BJ (cell line): Measurements from ENCODE around the gene FBXW11. TPM values are rescaled to one million over a fixed set of nuclear protein-coding genes. Genes with fewer than 3 reads are reported as not detected.
A peak's percentile ranks its signal among the peaks of the same experiment; 100 is the strongest.

Experiments
- CTCF ChIA-PET: fragments of 350-600 bp; formaldehyde crosslinking; extraction: SDS; loops from one replicate; lab custom pipeline; 2021; ENCODE audit warnings: antibody characterized with exemption, inconsistent platforms; lab: Yijun Ruan, JAX
- POLR2A ChIA-PET: fragments of 300-600 bp; sonication (Branson Sonifier 250); formaldehyde crosslinking; extraction: SDS; loops from one replicate; lab custom pipeline; 2021; ENCODE audit warnings: antibody characterized with exemption; lab: Charles Lee
- DNase-seq: peaks from one replicate; pipeline ENCODE4 v3.0.0-alpha.2; 2011; ENCODE audit warnings: low read depth
- H3K27me3 ChIP-seq: 2 replicates; pipeline ENCODE4 v1.6.0; 2011; ENCODE audit warnings: low read length; ENCODE audit not compliant: control insufficient read depth, insufficient read depth
- H3K36me3 ChIP-seq: 2 replicates; pipeline ENCODE4 v1.5.1; 2011; ENCODE audit warnings: low read length; ENCODE audit not compliant: control insufficient read depth, insufficient read depth
- H3K4me3 ChIP-seq: 2 replicates; pipeline ENCODE4 v1.5.1; 2011; ENCODE audit warnings: low read depth, mild to moderate bottlenecking, control low read depth, low read length
- polyA minus RNA-seq: library from RNA; depleted of rRNA, polyadenylated mRNA; stranded (reverse); fragments of >200 nt; gene quantifications from 2 replicates; pipeline ENCODE4 v1.2.3, GENCODE V29; 2011; rRNA and poly(A)+ RNA removed
- polyA plus RNA-seq: library from polyadenylated mRNA; depleted of rRNA; stranded (reverse); fragments of >200 nt; gene quantifications from 2 replicates; pipeline ENCODE4 v1.2.3, GENCODE V29; 2011; rRNA removed
- TF ChIP-seq, protein P1 (sequence below): IDR thresholded peaks from 2 replicates; pipeline ENCODE4 v1.5.1; 2011; ENCODE audit warnings: low read depth, mild to moderate bottlenecking, control low read depth, inconsistent platforms, low read length, moderate library complexity; ENCODE audit not compliant: insufficient read depth

The FBXW11 gene
- polyA plus RNA-seq (55.5 and 70.1 TPM in 2 replicates), polyA minus RNA-seq (59.1 and 93.2 TPM in 2 replicates)

DNA sequence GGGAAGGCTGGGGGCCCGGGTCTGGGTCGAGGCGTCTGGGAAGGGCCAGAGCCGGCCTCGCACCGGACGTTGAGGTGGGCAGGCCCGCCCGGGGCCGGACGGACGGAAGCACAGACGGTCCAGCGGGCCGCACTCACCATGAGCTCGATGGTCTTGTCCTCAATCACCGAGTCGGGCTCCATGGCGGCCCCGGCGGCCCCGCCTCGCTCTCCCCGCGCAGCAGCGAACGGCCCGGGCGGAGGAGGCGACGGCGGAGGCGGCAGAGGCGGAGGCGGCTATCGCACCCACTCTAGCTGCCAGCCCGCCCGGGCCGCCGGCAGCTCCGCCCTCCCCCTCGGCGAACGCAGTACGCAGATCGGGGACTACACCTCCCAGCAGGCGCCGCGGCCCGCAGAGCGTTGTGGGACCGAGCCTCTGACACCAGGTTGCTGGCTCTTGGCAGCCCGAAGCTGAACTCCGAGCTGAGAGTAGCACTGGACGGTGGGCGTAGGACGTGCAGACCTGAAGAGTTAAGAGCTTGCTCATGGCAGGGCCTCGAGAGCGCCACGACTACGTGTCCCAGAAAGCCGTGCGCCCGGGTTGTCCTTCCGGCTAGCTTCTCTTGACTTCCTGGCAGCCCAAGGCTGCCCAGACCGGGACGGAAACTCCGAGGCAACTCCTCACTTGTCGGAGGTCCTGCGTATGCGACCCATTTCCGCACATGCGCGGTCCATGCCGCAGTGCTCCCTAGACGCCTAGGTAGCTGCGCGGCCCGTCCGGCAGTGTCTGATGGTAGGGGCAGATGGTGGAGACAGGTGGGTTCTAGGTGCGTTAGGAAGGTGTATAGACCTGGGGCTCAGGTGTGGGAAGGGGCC is at the start of gene FBXW11:
FBXW11 (minus strand) TSS at position 318 of the 854 bp plus-strand sequence; CDS start at position 182, 136 bp downstream.
- TF ChIP-seq, protein P1, sequence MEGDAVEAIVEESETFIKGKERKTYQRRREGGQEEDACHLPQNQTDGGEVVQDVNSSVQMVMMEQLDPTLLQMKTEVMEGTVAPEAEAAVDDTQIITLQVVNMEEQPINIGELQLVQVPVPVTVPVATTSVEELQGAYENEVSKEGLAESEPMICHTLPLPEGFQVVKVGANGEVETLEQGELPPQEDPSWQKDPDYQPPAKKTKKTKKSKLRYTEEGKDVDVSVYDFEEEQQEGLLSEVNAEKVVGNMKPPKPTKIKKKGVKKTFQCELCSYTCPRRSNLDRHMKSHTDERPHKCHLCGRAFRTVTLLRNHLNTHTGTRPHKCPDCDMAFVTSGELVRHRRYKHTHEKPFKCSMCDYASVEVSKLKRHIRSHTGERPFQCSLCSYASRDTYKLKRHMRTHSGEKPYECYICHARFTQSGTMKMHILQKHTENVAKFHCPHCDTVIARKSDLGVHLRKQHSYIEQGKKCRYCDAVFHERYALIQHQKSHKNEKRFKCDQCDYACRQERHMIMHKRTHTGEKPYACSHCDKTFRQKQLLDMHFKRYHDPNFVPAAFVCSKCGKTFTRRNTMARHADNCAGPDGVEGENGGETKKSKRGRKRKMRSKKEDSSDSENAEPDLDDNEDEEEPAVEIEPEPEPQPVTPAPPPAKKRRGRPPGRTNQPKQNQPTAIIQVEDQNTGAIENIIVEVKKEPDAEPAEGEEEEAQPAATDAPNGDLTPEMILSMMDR = no peak
- ChIA-PET POLR2A (interaction anchor here (0.5 to 1.5 kb wide), 7 partner anchors 13 to 1080 kb away, joined by 3 to 5 read pairs (median 4); no protein-coding TSS in a partner anchor), CTCF (interaction anchor here (0.8 to 2.6 kb wide), 13 partner anchors 10 to 588 kb away, joined by 3 to 22 read pairs (median 5); partner anchors contain the start of gene STK10)
- Histone ChIP-seq H3K36me3 (no peaks in the 10 kb centered on the region), H3K4me3 (peak within 1 kb of the TSS; percentile 88), H3K27me3 (no peaks in the 10 kb centered on the region)
- peak; percentile 79 for DNase-seq

DNA sequence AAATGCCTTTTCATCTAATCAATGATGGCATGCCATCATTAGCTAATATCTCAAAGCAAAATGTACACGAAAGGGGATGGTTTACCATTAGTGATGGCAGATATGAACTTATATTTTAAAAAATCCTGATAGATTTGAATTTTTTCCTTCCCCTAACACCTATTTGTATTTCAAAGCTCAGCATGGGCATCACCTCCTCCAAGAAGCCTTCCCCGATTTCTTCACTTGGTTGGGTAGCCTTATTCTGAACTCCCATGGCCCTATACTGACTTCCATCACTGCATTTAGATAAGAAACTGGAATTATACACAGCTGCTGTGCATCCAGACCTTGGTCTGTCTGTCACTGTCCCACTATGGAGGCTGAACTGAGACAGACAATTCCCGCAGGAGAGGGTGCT is 49.6 kb upstream of the FBXW11 start:
- ChIA-PET CTCF (interaction anchor here (0.7 kb wide), 1 partner anchor 240 kb away, joined by 3 read pairs; no protein-coding TSS in a partner anchor), POLR2A (interaction anchor here (0.5 kb wide), 1 partner anchor 162 kb away, joined by 10 read pairs; no protein-coding TSS in a partner anchor)
- Histone ChIP-seq H3K27me3 (no peaks in the 10 kb centered on the region), H3K4me3 (no peak overlapping the region), H3K36me3 (peaks cover 35% of the 10 kb centered on the region)
- no peak for DNase-seq
- TF ChIP-seq, protein P1 = no peak

DNA sequence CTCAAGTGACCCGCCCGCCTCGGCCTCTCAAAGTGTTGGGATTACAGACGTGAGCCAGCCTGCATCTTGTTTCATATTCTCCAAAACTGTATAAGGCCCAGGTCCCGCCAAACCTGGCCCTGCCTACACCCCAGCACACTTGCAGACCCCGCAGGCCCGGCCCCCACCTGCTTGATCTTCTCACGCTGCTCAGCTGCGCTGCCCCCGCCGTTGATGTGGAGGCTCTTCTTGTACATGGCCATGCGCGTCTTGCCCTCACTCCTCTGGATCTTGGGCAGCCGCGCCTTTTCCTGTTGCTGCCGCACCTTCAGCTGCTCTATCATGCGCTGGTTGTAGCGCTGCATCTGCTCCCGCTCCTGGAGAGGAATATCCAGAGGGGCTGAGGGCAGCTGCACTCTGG is 49.0 kb upstream of the FBXW11 start:
- POLR2A ChIA-PET = interaction anchor here (0.5 kb wide), 1 partner anchor 162 kb away, joined by 10 read pairs; no protein-coding TSS in a partner anchor
- Histone ChIP-seq H3K36me3 (peaks cover 38% of the 10 kb centered on the region), H3K4me3 (no peak overlapping the region), H3K27me3 (no peaks in the 10 kb centered on the region)
- DNase-seq = no peak
- TF ChIP-seq, protein P1 = no peak
- CTCF ChIA-PET = interaction anchor here (0.7 to 1.3 kb wide), 4 partner anchors 8 to 240 kb away, joined by 3 read pairs; no protein-coding TSS in a partner anchor

DNA sequence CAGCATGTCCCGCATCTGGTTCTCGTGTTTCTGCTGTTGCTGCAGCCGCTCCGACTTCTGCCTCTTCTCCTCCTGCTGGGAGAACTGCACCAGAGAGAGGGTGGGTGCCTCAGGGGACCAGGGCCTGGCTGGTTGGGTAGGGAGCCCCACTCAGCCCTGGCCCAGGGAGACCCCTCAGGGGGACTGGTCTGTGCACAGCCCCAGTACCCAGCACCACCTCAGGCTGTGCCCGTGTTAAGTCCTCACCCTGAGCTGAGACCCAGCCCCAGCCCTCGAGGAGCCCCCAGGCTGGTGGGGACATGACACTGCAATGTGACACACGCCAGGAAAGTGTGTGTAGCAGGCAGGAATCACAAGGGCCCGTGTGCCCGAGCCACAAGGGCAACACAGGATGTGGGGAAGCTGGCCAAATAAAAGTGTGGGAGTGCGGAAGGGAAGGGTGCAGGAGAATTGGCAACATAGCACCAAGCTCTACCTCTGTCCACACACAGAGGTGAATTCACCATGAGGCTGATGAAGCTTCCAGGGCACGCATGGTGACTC is 48.2 kb upstream of the FBXW11 start:
- Histone ChIP-seq H3K36me3 (peaks cover 38% of the 10 kb centered on the region), H3K4me3 (no peak overlapping the region), H3K27me3 (no peaks in the 10 kb centered on the region)
- ChIA-PET CTCF (interaction anchor here (0.7 to 1.3 kb wide), 4 partner anchors 9 to 227 kb away, joined by 3 to 4 read pairs (median 3); no protein-coding TSS in a partner anchor), POLR2A (interaction anchor here (0.7 kb wide), 1 partner anchor 222 kb away, joined by 4 read pairs; no protein-coding TSS in a partner anchor)
- TF ChIP-seq, protein P1 = no peak
- no peak for DNase-seq
